Endothelial cell (in vitro differentiated cells): ENCODE data around the gene NKAIN4. TPM values are rescaled to one million over a fixed set of nuclear protein-coding genes. Genes with fewer than 3 reads are reported as not detected.

Experiments used
- DNase-seq: peaks from one replicate; pipeline ENCODE4 v3.0.0; 2021; ENCODE audit warnings: low spot score
- H3K27ac Mint-ChIP-seq: one replicate; pipeline ENCODE4 v1.8.0; 2021; ENCODE audit warnings: mixed read lengths, inconsistent platforms; ENCODE audit not compliant: unreplicated experiment
- H3K27me3 Mint-ChIP-seq: one replicate; pipeline ENCODE4 v1.8.0; 2021; ENCODE audit warnings: mild to moderate bottlenecking, moderate library complexity, mixed read lengths, inconsistent platforms; ENCODE audit not compliant: unreplicated experiment
- H3K36me3 Mint-ChIP-seq: one replicate; pipeline ENCODE4 v1.8.0; 2021; ENCODE audit warnings: mild to moderate bottlenecking, low read depth, mixed read lengths, inconsistent platforms; ENCODE audit not compliant: unreplicated experiment
- H3K4me1 Mint-ChIP-seq: one replicate; pipeline ENCODE4 v1.8.0; 2021; ENCODE audit warnings: mild to moderate bottlenecking, mixed read lengths, inconsistent platforms; ENCODE audit not compliant: unreplicated experiment
- H3K4me3 Mint-ChIP-seq: one replicate; pipeline ENCODE4 v1.8.0; 2021; ENCODE audit warnings: mild to moderate bottlenecking, mixed read lengths, inconsistent platforms; ENCODE audit not compliant: unreplicated experiment
- H3K9me3 Mint-ChIP-seq: one replicate; pipeline ENCODE4 v1.8.0; 2021; ENCODE audit warnings: mixed read lengths, inconsistent platforms; ENCODE audit not compliant: unreplicated experiment
- total RNA-seq: library from RNA; stranded (reverse); fragmentation: NEBNext Ultra II Directional; extraction: Animal tissue kit (Norgen Biotek cat#: 25700); gene quantifications from one replicate; pipeline ENCODE4 v1.2.1, GENCODE V29; 2021; ENCODE audit not compliant: unreplicated experiment
- TF ChIP-seq, protein P1 (sequence below): fragments of 200-600 bp; sonication (generic); IDR thresholded peaks from one replicate; pipeline ENCODE4 v1.5.0; 2021; ENCODE audit warnings: antibody characterized with exemption; ENCODE audit not compliant: unreplicated experiment

NKAIN4 gene
- total RNA-seq, 1 donor from 2014 or later = 3.3 TPM

DNA sequence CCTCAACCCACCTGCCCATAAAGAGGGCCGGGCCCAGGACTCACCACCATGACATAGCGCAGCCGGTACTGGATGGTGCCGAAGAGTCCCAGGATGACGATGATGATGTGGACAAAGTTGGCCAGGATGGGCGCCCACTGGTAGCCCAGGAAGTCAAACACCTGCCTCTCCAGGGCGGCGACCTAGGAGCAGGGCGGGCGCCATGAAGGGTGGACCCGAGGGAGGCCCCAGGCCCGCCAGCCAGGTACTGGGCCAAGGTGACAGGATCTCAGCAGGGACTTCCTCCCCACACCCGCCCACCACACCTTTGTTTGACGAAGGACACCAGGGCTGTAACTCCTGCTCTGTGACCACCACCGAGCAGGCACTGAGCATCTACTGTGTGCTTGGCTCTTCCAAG lies 4.4 kb downstream of the NKAIN4 start:
- no peak overlapping the region for H3K27ac Mint-ChIP-seq
- peaks cover 16% of the 10 kb centered on the region for H3K27me3 Mint-ChIP-seq
- no peak overlapping the region for H3K4me3 Mint-ChIP-seq
- peaks cover 6% of the 10 kb centered on the region for H3K4me1 Mint-ChIP-seq
- TF ChIP-seq, protein P1, sequence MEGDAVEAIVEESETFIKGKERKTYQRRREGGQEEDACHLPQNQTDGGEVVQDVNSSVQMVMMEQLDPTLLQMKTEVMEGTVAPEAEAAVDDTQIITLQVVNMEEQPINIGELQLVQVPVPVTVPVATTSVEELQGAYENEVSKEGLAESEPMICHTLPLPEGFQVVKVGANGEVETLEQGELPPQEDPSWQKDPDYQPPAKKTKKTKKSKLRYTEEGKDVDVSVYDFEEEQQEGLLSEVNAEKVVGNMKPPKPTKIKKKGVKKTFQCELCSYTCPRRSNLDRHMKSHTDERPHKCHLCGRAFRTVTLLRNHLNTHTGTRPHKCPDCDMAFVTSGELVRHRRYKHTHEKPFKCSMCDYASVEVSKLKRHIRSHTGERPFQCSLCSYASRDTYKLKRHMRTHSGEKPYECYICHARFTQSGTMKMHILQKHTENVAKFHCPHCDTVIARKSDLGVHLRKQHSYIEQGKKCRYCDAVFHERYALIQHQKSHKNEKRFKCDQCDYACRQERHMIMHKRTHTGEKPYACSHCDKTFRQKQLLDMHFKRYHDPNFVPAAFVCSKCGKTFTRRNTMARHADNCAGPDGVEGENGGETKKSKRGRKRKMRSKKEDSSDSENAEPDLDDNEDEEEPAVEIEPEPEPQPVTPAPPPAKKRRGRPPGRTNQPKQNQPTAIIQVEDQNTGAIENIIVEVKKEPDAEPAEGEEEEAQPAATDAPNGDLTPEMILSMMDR = no peak
- no peaks in the 10 kb centered on the region for H3K9me3 Mint-ChIP-seq
- no peak for DNase-seq
- H3K36me3 Mint-ChIP-seq = peaks cover 4% of the 10 kb centered on the region

GRCh38 chr20:63248835-63249591 lies 5.2 kb downstream of the NKAIN4 start:
- Mint-ChIP-seq H3K27ac (no peak overlapping the region), H3K4me1 (peaks cover 6% of the 10 kb centered on the region), H3K36me3 (peaks cover 4% of the 10 kb centered on the region), H3K4me3 (no peak overlapping the region), H3K27me3 (peaks cover 15% of the 10 kb centered on the region), H3K9me3 (no peaks in the 10 kb centered on the region)
- TF ChIP-seq, protein P1 = no peak
- DNase-seq = no peak

- peaks cover 2% of the 10 kb centered on the region for H3K4me1 Mint-ChIP-seq
- TF ChIP-seq, protein P1 = no peak
- H3K9me3 Mint-ChIP-seq = no peaks in the 10 kb centered on the region
- peaks cover 2% of the 10 kb centered on the region for H3K36me3 Mint-ChIP-seq
- H3K4me3 Mint-ChIP-seq = no peak overlapping the region
- DNase-seq = no peak
- peaks cover 13% of the 10 kb centered on the region for H3K27me3 Mint-ChIP-seq
- H3K27ac Mint-ChIP-seq = no peak overlapping the region
These were observed 6.5 kb downstream of the NKAIN4 start for GRCh38 chr20:63247671-63248228.

GRCh38 chr20:63246490-63247288 lies 7.6 kb downstream of the NKAIN4 start:
- Mint-ChIP-seq H3K4me3 (no peak overlapping the region), H3K4me1 (no peaks in the 10 kb centered on the region), H3K27me3 (peaks cover 14% of the 10 kb centered on the region), H3K9me3 (no peaks in the 10 kb centered on the region), H3K36me3 (no peaks in the 10 kb centered on the region), H3K27ac (no peak overlapping the region)
- TF ChIP-seq, protein P1 = no peak
- DNase-seq = peak; percentile 41
